Mammary microvascular endothelial cell (primary cell): Measurements from ENCODE around the gene RTBDN. TPM values are rescaled to one million over a fixed set of nuclear protein-coding genes. Genes with fewer than 3 reads are reported as not detected.

ENCODE experiments used
- total RNA-seq: library from RNA; depleted of rRNA; stranded (reverse); fragments of >200 nt; gene quantifications from 2 replicates; pipeline ENCODE4 v1.2.3, GENCODE V29; 2015

Gene RTBDN
- total RNA-seq = not detected in 2 replicates

GRCh38 chr19:12834566-12834943, at the start of gene RTBDN:
Gene RTBDN (minus strand): TSS chr19:12834579. CDS start chr19:12829979, 4,600 bp downstream.

GRCh38 chr19:12881172-12881808, 46.9 kb upstream of the RTBDN start, which contains the start of gene DNASE2:
Gene DNASE2 (minus strand): TSS chr19:12881449. CDS start chr19:12881375, 74 bp downstream.

DNA sequence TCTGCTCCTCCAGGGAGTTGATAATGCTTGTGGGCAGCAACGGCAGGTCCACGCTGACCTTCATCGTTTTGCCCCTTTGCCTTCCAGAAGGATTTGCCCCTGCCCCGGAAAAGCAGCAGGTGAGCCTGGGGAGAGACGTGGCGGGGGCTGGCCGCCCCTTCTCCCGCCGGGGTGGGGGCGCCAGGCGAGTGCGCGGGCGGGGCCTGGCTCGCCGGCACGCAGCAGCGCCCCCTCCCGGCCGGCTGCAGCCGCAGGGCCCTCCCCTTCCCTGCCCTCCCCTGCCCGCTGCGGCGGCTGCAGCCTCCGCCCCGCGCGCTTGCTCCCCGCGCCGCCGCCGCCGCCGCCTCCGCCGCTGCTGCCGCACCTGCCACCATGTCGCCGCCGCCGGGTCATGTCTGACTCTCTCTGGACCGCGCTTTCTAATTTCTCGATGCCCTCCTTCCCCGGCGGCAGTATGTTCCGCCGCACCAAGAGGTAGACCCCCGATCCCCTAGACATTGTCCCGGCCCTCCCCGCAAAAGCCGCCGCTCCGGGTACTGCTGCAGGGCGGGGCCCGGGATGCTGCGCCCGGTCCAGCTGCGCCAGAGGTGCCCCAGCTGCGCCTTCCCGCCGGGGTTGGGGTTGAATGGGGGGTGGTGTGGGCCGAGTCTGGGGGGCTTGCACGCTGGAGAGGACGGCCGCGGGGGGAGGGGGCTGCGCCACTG, 4.0 kb upstream of the RTBDN start, which contains the start of gene MAST1:
Gene MAST1 (plus strand): TSS at position 334 of the 704 bp plus-strand sequence. CDS start 58 bp downstream, at position 392.

DNA sequence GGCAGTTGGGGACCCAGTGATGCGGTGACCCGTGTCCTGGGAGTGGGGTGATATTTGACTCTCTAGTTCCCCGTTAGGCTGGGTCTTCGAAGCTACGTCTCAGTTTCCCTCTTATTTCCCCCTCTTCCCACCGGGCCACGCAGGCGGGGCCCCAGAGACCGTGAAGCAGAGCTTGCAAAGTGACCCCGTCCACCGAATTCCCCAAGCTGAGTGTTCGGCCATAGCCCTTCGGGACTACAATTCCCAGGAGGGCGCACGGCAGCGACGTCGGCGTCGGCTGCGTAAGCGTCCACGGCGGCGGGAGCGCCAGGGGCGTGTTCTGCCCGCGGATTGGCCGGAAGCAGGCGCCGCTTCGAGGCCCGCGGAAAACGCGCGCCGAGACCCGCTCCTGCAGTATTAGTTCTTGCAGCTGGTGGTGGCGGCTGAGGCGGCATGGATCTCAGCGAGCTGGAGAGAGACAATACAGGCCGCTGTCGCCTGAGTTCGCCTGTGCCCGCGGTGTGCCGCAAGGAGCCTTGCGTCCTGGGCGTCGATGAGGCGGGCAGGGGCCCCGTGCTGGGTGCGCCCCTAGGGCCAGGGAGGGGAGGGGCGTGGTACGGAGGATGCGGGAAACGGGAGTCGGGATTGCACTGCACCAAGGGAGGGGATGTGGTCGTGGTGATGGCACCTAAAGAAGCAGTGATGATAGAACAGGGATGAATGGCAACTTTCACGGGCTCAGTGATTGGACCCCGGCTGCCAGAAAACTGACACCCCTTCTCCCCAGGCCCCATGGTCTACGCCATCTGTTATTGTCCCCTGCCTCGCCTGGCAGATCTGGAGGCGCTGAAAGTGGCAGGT, 27.9 kb downstream of the RTBDN start, which contains the start of gene RNASEH2A:
Gene RNASEH2A (plus strand): TSS at position 343 of the 840 bp plus-strand sequence. CDS start 90 bp downstream, at position 433.

GRCh38 chr19:12801466-12802266, 32.7 kb downstream of the RTBDN start, which contains the start of the genes PRDX2 and THSD8:
Gene PRDX2 (minus strand): TSS chr19:12801800. CDS start chr19:12801261, 539 bp downstream.
Gene THSD8 (plus strand): TSS chr19:12802069. CDS start chr19:12802072, 3 bp downstream.

DNA sequence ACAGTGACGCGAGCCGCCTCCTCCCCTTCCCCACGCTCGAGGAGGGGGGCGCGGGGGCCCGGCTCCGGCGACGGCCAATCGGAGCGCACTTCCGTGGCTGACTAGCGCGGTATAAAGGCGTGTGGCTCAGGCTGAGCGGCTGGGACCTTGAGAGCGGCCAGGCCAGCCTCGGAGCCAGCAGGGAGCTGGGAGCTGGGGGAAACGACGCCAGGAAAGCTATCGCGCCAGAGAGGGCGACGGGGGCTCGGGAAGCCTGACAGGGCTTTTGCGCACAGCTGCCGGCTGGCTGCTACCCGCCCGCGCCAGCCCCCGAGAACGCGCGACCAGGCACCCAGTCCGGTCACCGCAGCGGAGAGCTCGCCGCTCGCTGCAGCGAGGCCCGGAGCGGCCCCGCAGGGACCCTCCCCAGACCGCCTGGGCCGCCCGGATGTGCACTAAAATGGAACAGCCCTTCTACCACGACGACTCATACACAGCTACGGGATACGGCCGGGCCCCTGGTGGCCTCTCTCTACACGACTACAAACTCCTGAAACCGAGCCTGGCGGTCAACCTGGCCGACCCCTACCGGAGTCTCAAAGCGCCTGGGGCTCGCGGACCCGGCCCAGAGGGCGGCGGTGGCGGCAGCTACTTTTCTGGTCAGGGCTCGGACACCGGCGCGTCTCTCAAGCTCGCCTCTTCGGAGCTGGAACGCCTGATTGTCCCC, 42.9 kb downstream of the RTBDN start, which contains the start of gene JUNB:
Gene JUNB (plus strand): TSS at position 142 of the 706 bp plus-strand sequence. CDS start 286 bp downstream, at position 428.

Other genes with a start within 250 kb of the RTBDN start
- 4.5 and 8.0 TPM in 2 replicates for gene ZNF490, start 223.8 kb downstream of the RTBDN start, total RNA-seq
- gene ZNF791, start 223.7 kb downstream of the RTBDN start, total RNA-seq = 9.2 and 17.8 TPM in 2 replicates
- 54.9 and 120 TPM in 2 replicates for gene MAN2B1, start 167.8 kb downstream of the RTBDN start, total RNA-seq
- gene WDR83, start 167.8 kb downstream of the RTBDN start, total RNA-seq = 8.2 and 15.2 TPM in 2 replicates
- 75.2 and 80.9 TPM in 2 replicates for gene DHPS, start 152.7 kb downstream of the RTBDN start, total RNA-seq
- not detected in 2 replicates for gene GNG14, start 146.6 kb downstream of the RTBDN start, total RNA-seq
- gene FBXW9, start 137.9 kb downstream of the RTBDN start, total RNA-seq = 11.2 and 12.2 TPM in 2 replicates
- 15.9 and 22.0 TPM in 2 replicates for gene TNPO2, start 110.6 kb downstream of the RTBDN start, total RNA-seq
- 357 and 460 TPM in 2 replicates for gene TRIR, start 99.9 kb downstream of the RTBDN start, total RNA-seq
- gene GET3, start 97.1 kb downstream of the RTBDN start, total RNA-seq = 101 and 128 TPM in 2 replicates
- gene BEST2, start 82.8 kb downstream of the RTBDN start, total RNA-seq = not detected in 2 replicates
- 7.1 and 9.2 TPM in 2 replicates for gene HOOK2, start 59.0 kb downstream of the RTBDN start, total RNA-seq
- 64.7 and 67.1 TPM in 2 replicates for gene JUNB, start 43.1 kb downstream of the RTBDN start, total RNA-seq
- 201 and 211 TPM in 2 replicates for gene PRDX2, start 32.8 kb downstream of the RTBDN start, total RNA-seq
- gene THSD8, start 32.5 kb downstream of the RTBDN start, total RNA-seq = not detected in 2 replicates
- 36.4 and 46.4 TPM in 2 replicates for gene RNASEH2A, start 28.0 kb downstream of the RTBDN start, total RNA-seq
- 2.6 TPM in 1 of 2 replicates, not detected in the other for gene MAST1, start 3.9 kb upstream of the RTBDN start, total RNA-seq
- gene DNASE2, start 46.9 kb upstream of the RTBDN start, total RNA-seq = 36.9 and 41.3 TPM in 2 replicates
- gene KLF1, start 52.6 kb upstream of the RTBDN start, total RNA-seq = not detected in 2 replicates
- 32.0 and 42.9 TPM in 2 replicates for gene GCDH, start 56.6 kb upstream of the RTBDN start, total RNA-seq
- gene SYCE2, start 84.7 kb upstream of the RTBDN start, total RNA-seq = 0.13 and 0.64 TPM in 2 replicates
- 91.5 and 95.4 TPM in 2 replicates for gene FARSA, start 99.1 kb upstream of the RTBDN start, total RNA-seq
- 1,347 and 1,380 TPM in 2 replicates for gene CALR, start 104.0 kb upstream of the RTBDN start, total RNA-seq
- gene RAD23A, start 111.3 kb upstream of the RTBDN start, total RNA-seq = 151 and 158 TPM in 2 replicates
- 70.1 and 88.1 TPM in 2 replicates for gene GADD45GIP1, start 122.6 kb upstream of the RTBDN start, total RNA-seq
- 0.07 TPM in 1 of 2 replicates, not detected in the other for gene DAND5, start 135.0 kb upstream of the RTBDN start, total RNA-seq
- gene NFIX, start 160.9 kb upstream of the RTBDN start, total RNA-seq = 7.1 and 8.8 TPM in 2 replicates